HEK293 (cell line): ENCODE measurements around the gene CNN2.

Experiments used
- CTCF ChIA-PET: fragments of 350-600 bp; formaldehyde crosslinking; extraction: SDS; loops from one replicate; lab custom pipeline; 2021; ENCODE audit warnings: antibody characterized with exemption; lab: Yijun Ruan, JAX
- POLR2A ChIA-PET: fragments of 300-600 bp; formaldehyde crosslinking; extraction: SDS; loops from one replicate; lab custom pipeline; 2020; ENCODE audit warnings: antibody characterized with exemption, inconsistent platforms; lab: Yijun Ruan, JAX
- H3K27ac ChIP-seq: fragments of 200-500 bp; sonication (Bioruptor generic); 2 replicates; pipeline ENCODE4 v1.5.1; 2014; ENCODE audit warnings: low read depth, low read length, control low read depth, inconsistent platforms; ENCODE audit errors: extremely low read depth
- H3K36me3 ChIP-seq, 2 experiments: fragments of 200-500 bp in 1 of 2; sonication (Bioruptor generic) in 1 of 2; 1 replicate in 1 of 2; 2 replicates in 1 of 2; pipeline ENCODE4 v1.5.1; 2014 to 2017; ENCODE audit warnings: inconsistent platforms in 2 of 2, low read length in 2 of 2; ENCODE audit not compliant: control insufficient read depth in 2 of 2, insufficient read depth in 1 of 2
- H3K4me1 ChIP-seq: fragments of 200-500 bp; sonication (Bioruptor generic); 2 replicates; pipeline ENCODE4 v1.5.1; 2014; ENCODE audit warnings: mild to moderate bottlenecking, low read length, inconsistent platforms; ENCODE audit not compliant: control insufficient read depth, insufficient read depth
- H3K4me3 ChIP-seq: 2 replicates; pipeline ENCODE4 v1.5.1; 2011; ENCODE audit warnings: low read depth, mild to moderate bottlenecking, control low read depth, low read length, moderate library complexity
- H3K9me3 ChIP-seq: fragments of 200-500 bp; sonication (Bioruptor generic); 2 replicates; pipeline ENCODE4 v1.5.1; 2014; ENCODE audit warnings: low read depth, low read length, inconsistent platforms; ENCODE audit not compliant: control insufficient read depth, insufficient read depth
- ATF2 ChIP-seq: fragments of 450-650 bp; formaldehyde crosslinking; IDR thresholded peaks from 2 replicates; pipeline ENCODE4 v1.5.1; 2016; ENCODE audit warnings: missing biosample characterization, missing genetic modification characterization, low read depth
- GLIS1 ChIP-seq: fragments of 450-650 bp; formaldehyde crosslinking; IDR thresholded peaks from 2 replicates; pipeline ENCODE4 v1.5.1; 2016; ENCODE audit warnings: missing biosample characterization, missing genetic modification characterization
- SP7 ChIP-seq: fragments of 450-650 bp; formaldehyde crosslinking; IDR thresholded peaks from 2 replicates; pipeline ENCODE4 v1.5.1; 2016; ENCODE audit warnings: missing biosample characterization, missing genetic modification characterization
- ZBTB8A ChIP-seq: fragments of 450-650 bp; formaldehyde crosslinking; IDR thresholded peaks from 2 replicates; pipeline ENCODE4 v1.5.1; 2016; ENCODE audit warnings: missing biosample characterization, missing genetic modification characterization
- ZEB2 ChIP-seq: fragments of 450-650 bp; formaldehyde crosslinking; IDR thresholded peaks from 2 replicates; pipeline ENCODE4 v1.5.1; 2016; ENCODE audit warnings: missing biosample characterization, missing genetic modification characterization
- ZFHX2 ChIP-seq: fragments of 450-650 bp; formaldehyde crosslinking; conservative IDR thresholded peaks from 2 replicates; pipeline ENCODE4 v1.5.1; 2016; ENCODE audit warnings: missing biosample characterization, missing genetic modification characterization
- ZNF518A ChIP-seq: fragments of 450-650 bp; formaldehyde crosslinking; conservative IDR thresholded peaks from 2 replicates; pipeline ENCODE4 v1.5.1; 2016; ENCODE audit warnings: low read depth, missing biosample characterization, missing genetic modification characterization
- ZNF623 ChIP-seq: fragments of 450-650 bp; formaldehyde crosslinking; IDR thresholded peaks from 2 replicates; pipeline ENCODE4 v1.5.1; 2016; ENCODE audit warnings: missing biosample characterization, missing genetic modification characterization
- ZNF639 ChIP-seq: fragments of 450-650 bp; formaldehyde crosslinking; IDR thresholded peaks from 2 replicates; pipeline ENCODE4 v1.5.1; 2016; ENCODE audit warnings: missing biosample characterization, missing genetic modification characterization
- TF ChIP-seq, protein P1 (sequence below): fragments of 450-650 bp; formaldehyde crosslinking; IDR thresholded peaks from 2 replicates; pipeline ENCODE4 v1.5.1; 2016; ENCODE audit warnings: missing biosample characterization, missing genetic modification characterization
- TF ChIP-seq, protein P2 (sequence below): fragments of 450-650 bp; formaldehyde crosslinking; IDR thresholded peaks from 2 replicates; pipeline ENCODE4 v1.5.1; 2016; ENCODE audit warnings: missing biosample characterization, missing genetic modification characterization
- TF ChIP-seq, protein P3 (sequence below): fragments of 450-650 bp; formaldehyde crosslinking; IDR thresholded peaks from 2 replicates; pipeline ENCODE4 v1.5.1; 2016; ENCODE audit warnings: missing biosample characterization, missing genetic modification characterization

CNN2 gene

GRCh38 chr19:1082165-1082927, 55.9 kb downstream of the CNN2 start (continued):
- TF ChIP-seq ATF2 (tag by site-specific recombination) (no peak), ZNF518A (tag by site-specific recombination) (no peak)

DNA sequence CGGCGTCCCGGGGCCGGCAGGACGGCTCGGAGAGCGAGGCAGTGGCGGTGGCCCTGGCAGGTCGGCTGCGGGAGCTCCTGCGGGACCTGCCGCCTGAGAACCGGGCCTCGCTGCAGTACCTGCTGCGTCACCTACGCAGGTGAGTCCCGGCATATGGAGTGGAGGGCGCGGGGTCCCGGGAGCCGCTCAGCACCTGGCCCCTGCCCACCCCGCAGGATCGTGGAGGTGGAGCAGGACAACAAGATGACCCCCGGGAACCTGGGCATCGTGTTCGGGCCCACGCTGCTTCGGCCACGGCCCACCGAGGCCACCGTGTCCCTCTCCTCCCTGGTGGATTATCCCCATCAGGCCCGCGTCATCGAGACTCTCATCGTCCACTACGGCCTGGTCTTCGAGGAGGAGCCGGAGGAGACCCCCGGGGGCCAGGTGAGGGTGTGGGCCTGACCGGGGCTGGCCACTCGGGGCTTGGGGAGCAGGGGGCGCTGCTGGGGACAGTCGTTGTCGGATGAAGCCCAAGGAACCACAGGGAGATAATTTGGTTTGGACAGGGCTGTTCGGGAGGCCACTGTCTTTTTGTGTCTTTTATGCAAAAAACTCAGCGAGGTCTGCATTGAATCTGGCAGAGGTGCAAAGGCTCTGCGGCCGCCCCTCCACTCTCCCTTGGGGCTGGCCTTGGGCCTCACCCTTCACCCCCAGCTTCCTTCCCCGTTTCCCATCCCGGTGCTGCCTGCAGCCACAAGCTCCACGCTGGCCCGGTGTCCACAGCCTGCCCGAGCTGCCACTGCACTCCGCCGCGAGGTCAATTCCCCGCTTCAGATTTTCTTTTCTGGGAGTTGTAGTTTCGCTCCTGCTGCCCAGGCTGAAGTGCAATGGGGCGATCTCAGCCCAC, 56.8 kb downstream of the CNN2 start:
- no peak overlapping the region for H3K27ac ChIP-seq

DNA sequence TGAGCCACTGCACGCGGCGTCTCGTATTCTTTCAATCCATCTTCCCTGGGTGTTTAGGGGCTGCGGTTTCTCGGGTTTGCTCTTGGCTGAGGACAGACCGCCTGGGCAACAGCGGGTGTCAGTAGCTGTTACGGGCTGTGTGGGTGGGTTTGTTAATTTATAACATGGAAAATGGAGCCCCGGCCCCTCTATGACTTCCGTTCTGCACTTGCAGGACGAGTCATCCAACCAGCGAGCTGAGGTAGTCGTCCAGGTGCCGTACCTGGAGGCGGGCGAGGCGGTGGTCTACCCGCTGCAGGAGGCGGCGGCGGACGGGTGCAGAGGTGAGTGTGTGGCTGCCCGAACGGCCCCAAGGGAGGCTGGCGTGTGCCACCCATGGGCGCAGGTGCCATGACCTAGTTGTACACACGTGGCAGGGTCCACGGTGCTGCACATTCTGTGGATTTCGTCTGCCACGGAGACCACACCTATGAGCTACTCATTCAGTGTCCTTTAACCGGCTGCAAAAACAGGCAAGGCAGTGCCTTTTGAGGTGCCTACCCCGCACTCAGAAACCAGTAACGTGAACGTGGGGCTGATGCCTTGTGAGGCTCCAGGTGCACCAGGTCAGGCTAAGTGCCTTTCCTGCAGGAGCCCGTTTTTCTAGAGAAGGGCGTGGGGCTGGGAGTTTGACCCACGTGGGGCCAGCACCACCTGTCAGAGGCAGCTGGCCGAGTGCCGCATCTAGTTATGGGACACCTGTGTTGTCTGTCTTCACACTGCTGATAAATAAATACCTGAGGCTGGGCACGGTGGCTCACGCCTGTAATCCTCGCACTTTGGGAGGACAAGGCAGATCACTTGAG, 57.8 kb downstream of the CNN2 start:
- ChIA-PET CTCF (interaction anchor here (1.0 kb wide), 1 partner anchor 18 kb away, joined by 3 read pairs; no protein-coding TSS in a partner anchor), POLR2A (interaction anchor here (0.6 to 2.9 kb wide), 9 partner anchors 9 to 58 kb away, joined by 3 to 18 read pairs (median 5); partner anchors contain the start of genes ARHGAP45, CNN2 and GPX4)
- Histone ChIP-seq H3K27ac (no peak overlapping the region), H3K4me3 (no peak overlapping the region), H3K36me3 (peaks cover 0 to 29% of the 10 kb centered on the region in 2 experiments; a peak in 1 of 3 replicates), H3K9me3 (no peaks in the 10 kb centered on the region), H3K4me1 (no peaks in the 10 kb centered on the region)
- TF ChIP-seq, protein P1, sequence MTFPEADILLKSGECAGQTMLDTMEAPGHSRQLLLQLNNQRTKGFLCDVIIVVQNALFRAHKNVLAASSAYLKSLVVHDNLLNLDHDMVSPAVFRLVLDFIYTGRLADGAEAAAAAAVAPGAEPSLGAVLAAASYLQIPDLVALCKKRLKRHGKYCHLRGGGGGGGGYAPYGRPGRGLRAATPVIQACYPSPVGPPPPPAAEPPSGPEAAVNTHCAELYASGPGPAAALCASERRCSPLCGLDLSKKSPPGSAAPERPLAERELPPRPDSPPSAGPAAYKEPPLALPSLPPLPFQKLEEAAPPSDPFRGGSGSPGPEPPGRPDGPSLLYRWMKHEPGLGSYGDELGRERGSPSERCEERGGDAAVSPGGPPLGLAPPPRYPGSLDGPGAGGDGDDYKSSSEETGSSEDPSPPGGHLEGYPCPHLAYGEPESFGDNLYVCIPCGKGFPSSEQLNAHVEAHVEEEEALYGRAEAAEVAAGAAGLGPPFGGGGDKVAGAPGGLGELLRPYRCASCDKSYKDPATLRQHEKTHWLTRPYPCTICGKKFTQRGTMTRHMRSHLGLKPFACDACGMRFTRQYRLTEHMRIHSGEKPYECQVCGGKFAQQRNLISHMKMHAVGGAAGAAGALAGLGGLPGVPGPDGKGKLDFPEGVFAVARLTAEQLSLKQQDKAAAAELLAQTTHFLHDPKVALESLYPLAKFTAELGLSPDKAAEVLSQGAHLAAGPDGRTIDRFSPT (tag by site-specific recombination), result 0 out of 2 replicates have a peak, but pooled peaks have one; percentile 55
- TF ChIP-seq, protein P2, sequence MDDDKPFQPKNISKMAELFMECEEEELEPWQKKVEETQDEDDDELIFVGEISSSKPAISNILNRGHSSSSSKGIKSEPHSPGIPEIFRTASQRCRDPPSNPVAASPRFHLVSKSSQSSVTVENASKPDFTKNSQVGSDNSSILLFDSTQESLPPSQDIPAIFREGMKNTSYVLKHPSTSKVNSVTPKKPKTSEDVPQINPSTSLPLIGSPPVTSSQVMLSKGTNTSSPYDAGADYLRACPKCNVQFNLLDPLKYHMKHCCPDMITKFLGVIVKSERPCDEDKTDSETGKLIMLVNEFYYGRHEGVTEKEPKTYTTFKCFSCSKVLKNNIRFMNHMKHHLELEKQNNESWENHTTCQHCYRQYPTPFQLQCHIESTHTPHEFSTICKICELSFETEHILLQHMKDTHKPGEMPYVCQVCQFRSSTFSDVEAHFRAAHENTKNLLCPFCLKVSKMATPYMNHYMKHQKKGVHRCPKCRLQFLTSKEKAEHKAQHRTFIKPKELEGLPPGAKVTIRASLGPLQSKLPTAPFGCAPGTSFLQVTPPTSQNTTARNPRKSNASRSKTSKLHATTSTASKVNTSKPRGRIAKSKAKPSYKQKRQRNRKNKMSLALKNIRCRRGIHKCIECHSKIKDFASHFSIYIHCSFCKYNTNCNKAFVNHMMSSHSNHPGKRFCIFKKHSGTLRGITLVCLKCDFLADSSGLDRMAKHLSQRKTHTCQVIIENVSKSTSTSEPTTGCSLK (tag by site-specific recombination), result no peak
- TF ChIP-seq ZFHX2 (tag by site-specific recombination) (peak; percentile 30; the same call in 1 of the 2 replicates), ZNF639 (no peak), GLIS1 (tag by site-specific recombination) (no peak), SP7 (tag by site-specific recombination) (no peak), ZBTB8A (peak; percentile 28; the same call in 1 of the 2 replicates)
- TF ChIP-seq, protein P3, sequence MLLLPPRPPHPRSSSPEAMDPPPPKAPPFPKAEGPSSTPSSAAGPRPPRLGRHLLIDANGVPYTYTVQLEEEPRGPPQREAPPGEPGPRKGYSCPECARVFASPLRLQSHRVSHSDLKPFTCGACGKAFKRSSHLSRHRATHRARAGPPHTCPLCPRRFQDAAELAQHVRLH, result no peak

More for the DNA sequence above, 56.8 kb downstream of the CNN2 start:
- no peaks in the 10 kb centered on the region for H3K4me1 ChIP-seq
- peaks cover 0 to 18% of the 10 kb centered on the region in 2 experiments; a peak in 1 of 3 replicates for H3K36me3 ChIP-seq
- POLR2A ChIA-PET, result interaction anchor here (0.9 to 2.9 kb wide), 7 partner anchors 11 to 186 kb away, joined by 3 to 16 read pairs (median 4); partner anchors contain the start of genes ARHGAP45, CIRBP and GPX4
- H3K4me3 ChIP-seq, result no peak overlapping the region
- no peaks in the 10 kb centered on the region for H3K9me3 ChIP-seq
- TF ChIP-seq ZNF623 (tag by site-specific recombination), result peak; percentile 76
- TF ChIP-seq ZEB2 (tag by site-specific recombination), result no peak
- TF ChIP-seq, all 188 proteins: peak for 1
- CTCF ChIA-PET, result interaction anchor here (0.5 to 0.6 kb wide), 2 partner anchors 156 to 292 kb away, joined by 3 to 4 read pairs; no protein-coding TSS in a partner anchor
